Omental fat pad (tissue), 4 donors: ENCODE measurements around the gene LGI2. TPM values are rescaled to one million over a fixed set of nuclear protein-coding genes. Genes with fewer than 3 reads are reported as not detected.
"Not testable (repeated sequence)": the region's sequence is repeated elsewhere in the genome, so short reads cannot be mapped to it uniquely, and the experiment has no call there.

Experiments
- ATAC-seq: fragments of 150-250 bp; one replicate; pipeline ENCODE4 v1.9.1; 2016; ENCODE audit warnings: mild to moderate bottlenecking, moderate library complexity; ENCODE audit not compliant: low FRiP score
- DNase-seq: peaks from one replicate; pipeline ENCODE4 v3.0.0-alpha.2; 2019; ENCODE audit warnings: low spot score
- CTCF ChIP-seq, 3 donors: fragments of 450-650 bp; IDR thresholded peaks; one replicate each; pipeline ENCODE4 v1.5.1; 2016 to 2017; ENCODE audit warnings: antibody characterized with exemption in 3 of 3, mild to moderate bottlenecking in 3 of 3, moderate library complexity in 2 of 3
- total RNA-seq, 4 donors: library from RNA; depleted of rRNA; stranded (reverse); fragments of >200 nt; gene quantifications; one replicate each; pipeline ENCODE4 v1.1.0, GENCODE V29; 2016

LGI2 gene
- total RNA-seq, 4 donors from 2014 or later, result 2.8 to 6.4 (median 5.4) TPM

DNA sequence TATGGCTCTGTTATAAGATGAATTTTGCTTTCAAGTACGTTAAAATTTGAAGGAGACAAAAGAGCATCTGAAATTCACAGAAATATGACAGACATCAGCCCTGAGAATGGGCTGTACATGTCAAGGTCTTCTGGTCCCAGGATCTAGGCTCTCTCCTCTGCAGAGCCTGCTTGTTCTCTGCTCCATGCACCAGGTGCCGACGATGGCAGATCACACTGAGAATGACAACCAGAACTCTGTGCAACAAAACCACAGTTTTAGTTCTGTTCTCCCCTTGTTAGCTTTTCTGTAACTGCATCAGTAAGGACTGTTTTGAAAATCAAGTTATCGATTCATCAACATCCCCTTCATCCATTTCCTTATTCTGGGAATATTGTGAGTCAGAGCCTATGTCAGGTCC lies 30.9 kb upstream of the LGI2 start:
- no peak for ATAC-seq
- no peak for DNase-seq
- no peak for TF ChIP-seq CTCF (IDR thresholded peaks at IDR 0.05)

GRCh38 chr4:25060963-25061340 lies 30.2 kb upstream of the LGI2 start:
- ATAC-seq, result peak; percentile 42
- no peak for TF ChIP-seq CTCF (IDR thresholded peaks at IDR 0.05)
- DNase-seq, result no peak

DNA sequence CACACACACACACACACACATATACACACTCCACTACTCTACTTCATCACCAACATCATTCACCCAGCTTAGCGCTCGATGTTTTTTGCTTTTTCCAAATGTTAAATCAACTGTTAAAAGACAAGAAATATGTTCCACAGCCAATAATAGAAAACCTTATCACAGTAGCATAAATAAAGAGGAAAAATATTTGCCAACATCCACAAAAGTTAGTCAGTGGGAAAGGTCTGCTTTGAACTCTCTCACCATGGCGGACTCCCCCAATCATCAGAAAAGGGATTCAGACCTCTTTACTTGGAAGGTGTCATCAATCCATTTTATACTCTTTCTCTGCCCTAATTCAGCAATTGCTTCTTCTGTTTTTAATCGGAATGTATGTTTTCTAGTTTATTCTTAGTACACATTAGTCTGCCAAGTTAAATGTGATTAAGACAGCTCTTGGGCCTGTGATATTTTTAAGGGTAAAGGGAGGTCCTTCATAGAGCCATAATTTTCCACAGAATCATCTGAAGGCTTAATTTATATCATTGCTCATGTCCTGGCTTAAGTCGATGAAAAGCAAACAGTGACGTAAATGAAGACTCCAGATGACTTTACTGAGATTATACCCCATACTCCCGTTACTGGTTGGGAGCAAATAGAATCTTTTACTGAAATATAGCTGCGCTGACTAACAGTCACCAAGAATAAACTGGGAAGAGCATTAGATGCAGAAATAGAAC lies 29.7 kb upstream of the LGI2 start:
- DNase-seq (no peak), ATAC-seq (peak; percentile 73)
- TF ChIP-seq CTCF (IDR thresholded peaks at IDR 0.05), result no peak

- no peak for ATAC-seq
- TF ChIP-seq CTCF (IDR thresholded peaks at IDR 0.05), result no peak
- no peak for DNase-seq
Observed at GRCh38 chr4:25059791-25060190, 29.0 kb upstream of the LGI2 start.

DNA sequence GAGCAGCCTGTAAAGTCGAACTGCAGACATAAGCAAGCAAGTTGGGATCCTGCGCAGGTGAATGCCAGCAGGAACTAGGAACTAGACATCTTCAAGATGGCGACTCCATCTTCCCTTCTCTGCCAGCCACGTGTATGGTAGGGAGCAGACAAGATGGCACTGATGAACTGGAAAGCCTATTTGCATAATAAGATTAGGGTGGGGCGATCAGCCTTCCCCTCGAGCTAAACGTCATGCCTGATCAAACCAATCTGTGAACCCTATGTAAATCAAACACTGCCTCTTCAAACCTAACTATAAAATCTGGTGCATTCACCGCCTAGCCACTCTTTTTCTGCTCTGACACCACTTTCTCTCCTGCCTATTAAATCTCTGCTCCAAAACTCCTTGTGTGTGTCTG lies 28.1 kb upstream of the LGI2 start:
- DNase-seq, result no peak
- TF ChIP-seq CTCF (IDR thresholded peaks at IDR 0.05), result no peak
- no peak for ATAC-seq

DNA sequence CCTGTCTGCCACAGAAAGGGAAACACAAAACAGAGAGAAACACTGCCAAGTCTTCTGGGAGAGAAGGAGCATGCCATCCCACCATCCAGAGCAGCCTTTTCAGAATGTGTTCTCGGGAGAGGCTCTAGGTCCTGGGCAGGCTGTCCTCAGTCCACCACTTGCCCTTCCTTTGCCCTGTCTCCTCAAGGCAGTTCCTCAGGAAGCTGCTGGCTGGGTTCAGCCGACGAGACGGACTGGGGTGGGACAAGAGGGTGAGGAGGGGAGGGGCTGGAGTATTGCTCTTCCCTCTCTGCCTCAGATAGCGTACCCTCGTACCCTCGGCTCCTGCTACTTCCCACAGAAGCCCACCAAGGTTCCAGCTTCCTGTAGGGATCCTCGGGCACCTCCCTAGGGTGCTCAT lies 26.6 kb upstream of the LGI2 start:
- no peak for TF ChIP-seq CTCF (IDR thresholded peaks at IDR 0.05)
- DNase-seq, result no peak
- ATAC-seq, result no peak

DNA sequence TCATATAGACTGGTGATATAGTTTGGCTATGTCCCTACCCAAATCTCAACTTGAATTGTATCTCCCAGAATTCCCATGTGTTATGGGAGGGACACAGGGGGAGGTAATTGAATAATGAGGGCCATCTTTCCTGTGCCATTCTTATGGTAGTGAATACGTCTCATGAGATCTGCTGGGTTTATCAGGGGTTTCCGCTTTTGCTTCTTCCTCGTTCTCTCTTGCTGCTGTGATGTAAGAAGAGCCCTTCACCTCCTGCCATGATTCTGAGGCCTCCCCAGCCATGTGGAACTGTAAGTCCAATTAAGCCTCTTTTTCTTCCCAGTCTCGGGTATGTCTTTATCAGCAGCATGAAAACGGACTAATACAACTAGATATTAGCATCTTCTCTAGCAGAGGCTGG lies 21.3 kb upstream of the LGI2 start:
- DNase-seq, ATAC-seq: not testable (repeated sequence)
